NCI-H1417 treated with DMSO at 0.1 percent for 48 hours (cell line): ENCODE results near the gene PCDHGA7.
"Not testable (repeated sequence)": the region's sequence is repeated elsewhere in the genome, so short reads cannot be mapped to it uniquely, and the experiment has no call there.

ENCODE experiments used
- DNase-seq: peaks from one replicate; lab custom pipeline; 2025; lab: John Stamatoyannopoulos, UW

The PCDHGA7 gene

DNA sequence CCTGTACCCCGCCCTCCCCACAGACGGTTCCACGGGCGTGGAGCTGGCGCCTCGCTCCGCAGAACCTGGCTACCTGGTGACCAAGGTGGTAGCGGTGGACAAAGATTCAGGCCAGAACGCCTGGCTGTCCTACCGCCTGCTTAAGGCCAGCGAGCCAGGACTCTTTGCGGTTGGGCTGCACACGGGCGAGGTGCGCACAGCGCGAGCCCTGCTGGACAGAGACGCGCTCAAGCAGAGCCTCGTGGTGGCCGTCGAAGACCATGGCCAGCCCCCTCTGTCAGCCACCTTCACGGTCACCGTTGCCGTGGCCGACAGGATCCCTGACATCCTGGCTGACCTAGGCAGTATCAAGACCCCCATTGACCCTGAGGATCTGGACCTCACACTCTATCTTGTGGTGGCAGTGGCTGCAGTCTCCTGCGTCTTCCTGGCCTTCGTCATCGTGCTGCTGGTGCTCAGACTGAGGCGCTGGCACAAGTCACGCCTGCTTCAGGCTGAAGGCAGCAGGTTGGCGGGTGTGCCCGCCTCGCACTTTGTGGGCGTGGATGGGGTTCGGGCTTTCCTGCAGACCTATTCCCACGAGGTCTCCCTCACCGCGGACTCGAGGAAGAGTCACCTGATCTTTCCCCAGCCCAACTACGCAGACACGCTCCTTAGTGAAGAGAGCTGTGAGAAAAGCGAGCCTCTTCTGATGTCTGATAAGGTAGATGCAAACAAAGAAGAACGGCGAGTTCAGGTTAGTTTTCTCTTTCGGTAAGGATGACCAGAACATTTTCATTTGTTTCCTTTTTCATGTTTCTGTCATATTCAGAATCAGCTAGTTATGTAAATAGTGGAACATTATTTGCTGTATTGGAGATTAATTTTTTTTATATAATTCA, 16.3 kb upstream of the PCDHGA7 start:
- DNase-seq = no peak

DNA sequence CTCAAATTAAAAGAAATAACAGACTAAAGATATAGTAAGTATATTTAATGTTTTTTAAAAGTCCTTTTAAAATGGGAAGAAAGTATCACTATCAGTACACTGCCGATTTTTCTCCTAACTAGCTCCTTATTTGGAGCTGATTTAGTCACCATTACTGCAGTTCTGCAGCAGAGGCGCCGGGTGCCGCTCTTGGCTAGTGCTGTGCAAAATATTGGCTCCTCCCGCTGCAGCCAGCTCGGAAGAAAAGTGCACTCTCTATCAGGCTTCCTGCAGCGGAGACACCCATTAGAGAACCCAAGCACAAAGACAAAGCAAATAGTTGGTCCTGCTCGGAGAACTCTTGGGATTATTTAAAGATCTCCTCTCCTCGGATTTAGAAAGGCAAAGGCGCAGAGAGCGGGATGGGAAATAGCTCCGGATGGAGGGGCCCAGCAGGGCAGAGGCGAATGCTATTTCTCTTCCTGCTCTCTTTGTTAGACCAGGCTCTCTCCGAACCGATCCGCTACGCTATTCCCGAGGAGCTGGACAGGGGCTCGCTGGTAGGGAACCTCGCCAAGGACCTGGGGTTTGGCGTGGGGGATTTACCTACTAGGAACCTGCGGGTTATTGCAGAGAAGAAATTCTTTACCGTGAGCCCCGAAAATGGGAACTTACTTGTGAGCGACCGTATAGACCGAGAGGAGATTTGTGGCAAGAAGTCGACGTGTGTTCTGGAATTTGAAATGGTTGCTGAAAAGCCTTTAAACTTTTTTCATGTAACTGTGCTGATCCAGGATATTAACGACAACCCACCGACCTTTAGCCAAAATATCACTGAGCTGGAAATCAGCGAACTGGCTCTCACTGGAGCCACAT, 12.3 kb upstream of the PCDHGA7 start, which contains the start of gene PCDHGB3:
PCDHGB3 (plus strand) TSS at position 249 of the 855 bp plus-strand sequence; CDS start at position 402, 153 bp downstream.
- no peak for DNase-seq

DNA sequence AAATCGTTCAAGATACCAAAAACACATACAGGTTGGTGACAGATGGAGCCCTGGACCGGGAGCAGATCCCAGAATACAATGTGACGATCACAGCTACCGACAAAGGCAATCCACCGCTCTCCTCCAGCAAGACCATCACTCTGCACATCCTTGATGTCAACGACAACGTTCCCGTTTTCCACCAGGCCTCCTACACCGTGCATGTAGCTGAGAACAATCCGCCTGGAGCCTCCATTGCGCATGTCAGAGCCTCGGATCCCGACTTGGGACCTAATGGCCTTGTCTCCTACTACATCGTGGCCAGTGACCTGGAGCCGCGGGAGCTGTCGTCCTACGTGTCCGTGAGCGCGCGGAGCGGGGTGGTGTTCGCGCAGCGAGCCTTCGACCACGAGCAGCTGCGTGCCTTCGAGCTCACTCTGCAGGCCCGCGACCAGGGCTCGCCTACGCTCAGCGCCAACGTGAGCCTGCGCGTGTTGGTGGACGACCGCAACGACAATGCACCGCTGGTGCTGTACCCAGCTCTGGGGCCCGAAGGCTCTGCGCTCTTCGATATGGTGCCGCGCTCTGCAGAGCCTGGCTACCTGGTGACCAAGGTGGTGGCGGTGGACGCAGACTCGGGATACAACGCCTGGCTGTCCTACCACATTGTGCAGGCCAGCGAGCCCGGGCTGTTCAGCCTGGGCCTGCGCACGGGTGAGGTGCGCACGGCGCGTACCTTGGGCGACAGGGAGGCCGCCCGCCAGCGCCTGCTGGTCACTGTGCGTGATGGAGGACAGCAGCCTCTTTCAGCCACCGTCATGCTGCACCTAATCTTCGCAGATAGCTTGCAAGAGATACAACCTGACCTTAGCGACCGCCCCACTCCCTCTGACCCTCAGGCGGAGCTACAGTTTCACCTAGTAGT, 10.7 kb upstream of the PCDHGA7 start:
- no peak for DNase-seq

DNA sequence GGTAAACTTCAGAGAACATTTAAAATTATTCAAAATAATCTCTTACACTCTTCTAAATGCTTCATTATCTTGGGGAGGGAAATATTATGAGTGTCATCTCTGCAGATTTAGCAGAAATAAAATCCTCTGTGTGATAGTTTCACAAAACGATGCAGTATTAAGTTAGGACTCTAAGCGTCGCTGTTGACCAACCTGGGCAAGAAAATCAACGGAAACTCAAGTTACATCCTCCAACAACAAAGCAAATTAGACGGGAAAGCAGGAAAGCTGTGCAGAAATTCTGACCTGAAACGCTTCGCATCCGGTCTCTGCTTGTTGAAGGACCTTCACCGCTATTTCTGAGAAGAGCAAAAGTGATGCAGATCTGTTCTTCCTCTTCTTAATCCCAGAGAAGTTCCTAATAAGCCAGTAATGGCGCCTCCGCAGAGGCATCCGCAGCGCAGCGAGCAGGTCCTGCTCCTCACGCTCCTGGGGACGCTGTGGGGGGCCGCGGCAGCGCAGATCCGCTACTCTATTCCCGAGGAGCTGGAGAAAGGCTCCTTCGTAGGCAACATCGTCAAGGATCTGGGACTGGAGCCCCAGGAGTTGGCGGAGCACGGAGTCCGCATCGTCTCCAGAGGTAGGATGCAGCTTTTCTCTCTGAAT, 8.7 kb upstream of the PCDHGA7 start, which contains the start of gene PCDHGA6:
PCDHGA6 (plus strand) TSS at position 219 of the 645 bp plus-strand sequence; CDS start at position 412, 193 bp downstream.
- no peak for DNase-seq

DNA sequence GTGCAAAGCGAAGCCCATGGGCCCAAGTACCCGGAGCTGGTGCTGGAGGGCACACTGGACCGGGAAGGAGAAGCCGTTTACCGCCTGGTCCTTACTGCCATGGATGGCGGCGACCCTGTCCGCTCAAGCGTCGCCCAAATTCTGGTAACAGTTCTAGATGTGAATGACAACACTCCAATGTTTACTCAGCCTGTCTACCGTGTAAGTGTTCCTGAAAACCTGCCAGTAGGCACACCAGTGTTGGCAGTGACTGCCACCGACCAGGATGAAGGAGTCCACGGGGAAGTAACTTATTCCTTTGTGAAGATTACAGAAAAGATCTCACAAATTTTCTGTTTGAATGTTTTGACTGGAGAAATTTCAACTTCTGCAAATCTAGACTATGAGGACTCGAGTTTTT, 7.9 kb upstream of the PCDHGA7 start:
- no peak for DNase-seq

DNA sequence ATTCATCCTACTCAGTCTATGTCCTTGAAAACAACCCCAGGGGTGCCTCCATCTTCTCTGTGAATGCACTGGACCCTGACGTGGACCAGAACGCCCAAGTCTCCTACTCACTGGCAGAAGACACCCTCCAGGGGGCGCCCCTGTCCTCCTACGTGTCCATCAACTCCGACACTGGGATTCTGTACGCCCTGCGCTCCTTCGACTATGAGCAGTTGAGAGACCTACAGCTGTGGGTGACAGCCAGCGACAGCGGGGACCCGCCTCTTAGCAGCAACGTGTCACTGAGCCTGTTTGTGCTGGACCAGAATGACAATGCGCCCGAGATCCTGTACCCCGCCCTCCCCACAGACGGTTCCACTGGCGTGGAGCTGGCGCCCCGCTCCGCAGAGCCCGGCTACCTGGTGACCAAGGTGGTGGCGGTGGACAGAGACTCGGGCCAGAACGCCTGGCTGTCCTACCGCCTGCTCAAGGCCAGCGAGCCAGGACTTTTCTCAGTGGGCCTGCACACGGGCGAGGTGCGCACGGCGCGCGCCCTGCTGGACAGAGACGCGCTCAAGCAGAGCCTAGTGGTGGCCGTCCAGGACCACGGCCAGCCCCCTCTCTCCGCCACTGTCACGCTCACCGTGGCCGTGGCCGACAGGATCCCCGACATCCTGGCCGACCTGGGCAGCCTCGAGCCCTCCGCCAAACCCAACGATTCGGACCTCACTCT, 6.9 kb upstream of the PCDHGA7 start:
- DNase-seq = not testable (repeated sequence)

DNA sequence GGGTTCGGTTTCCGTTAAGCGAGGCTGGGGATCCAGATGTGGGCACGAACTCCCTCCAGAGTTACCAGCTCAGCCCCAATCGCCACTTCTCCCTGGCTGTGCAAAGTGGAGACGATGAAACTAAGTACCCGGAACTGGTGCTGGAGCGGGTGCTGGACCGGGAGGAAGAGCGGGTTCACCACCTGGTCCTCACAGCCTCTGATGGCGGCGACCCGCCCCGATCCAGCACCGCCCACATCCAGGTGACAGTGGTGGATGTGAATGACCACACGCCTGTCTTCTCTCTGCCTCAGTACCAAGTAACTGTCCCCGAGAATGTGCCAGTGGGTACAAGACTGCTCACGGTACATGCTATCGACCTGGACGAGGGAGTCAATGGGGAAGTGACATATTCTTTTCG, 803 bp downstream of the PCDHGA7 start:
- no peak for DNase-seq

DNA sequence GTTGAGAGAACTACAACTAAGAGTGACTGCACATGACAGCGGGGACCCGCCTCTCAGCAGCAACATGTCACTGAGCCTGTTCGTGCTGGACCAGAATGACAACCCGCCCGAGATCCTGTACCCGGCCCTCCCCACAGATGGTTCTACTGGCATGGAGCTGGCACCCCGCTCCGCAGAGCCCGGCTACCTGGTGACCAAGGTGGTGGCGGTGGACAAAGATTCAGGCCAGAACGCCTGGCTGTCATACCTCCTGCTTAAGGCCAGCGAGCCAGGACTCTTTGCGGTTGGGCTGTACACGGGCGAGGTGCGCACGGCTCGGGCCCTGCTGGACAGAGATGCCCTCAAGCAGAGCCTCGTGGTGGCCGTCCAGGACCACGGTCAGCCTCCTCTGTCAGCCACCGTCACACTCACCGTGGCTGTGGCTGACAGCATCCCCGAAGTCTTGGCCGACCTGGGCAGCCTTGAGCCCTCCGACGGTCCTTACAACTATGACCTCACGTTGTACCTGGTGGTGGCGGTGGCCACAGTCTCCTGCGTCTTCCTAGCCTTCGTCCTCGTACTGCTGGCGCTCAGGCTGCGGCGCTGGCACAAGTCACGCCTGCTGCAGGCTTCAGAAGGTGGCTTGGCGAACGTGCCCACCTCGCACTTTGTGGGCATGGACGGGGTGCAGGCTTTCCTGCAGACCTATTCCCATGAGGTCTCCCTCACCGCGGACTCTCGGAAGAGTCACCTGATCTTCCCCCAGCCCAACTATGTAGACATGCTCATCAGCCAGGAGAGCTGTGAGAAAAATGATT, 2.1 kb downstream of the PCDHGA7 start:
- DNase-seq = no peak

DNA sequence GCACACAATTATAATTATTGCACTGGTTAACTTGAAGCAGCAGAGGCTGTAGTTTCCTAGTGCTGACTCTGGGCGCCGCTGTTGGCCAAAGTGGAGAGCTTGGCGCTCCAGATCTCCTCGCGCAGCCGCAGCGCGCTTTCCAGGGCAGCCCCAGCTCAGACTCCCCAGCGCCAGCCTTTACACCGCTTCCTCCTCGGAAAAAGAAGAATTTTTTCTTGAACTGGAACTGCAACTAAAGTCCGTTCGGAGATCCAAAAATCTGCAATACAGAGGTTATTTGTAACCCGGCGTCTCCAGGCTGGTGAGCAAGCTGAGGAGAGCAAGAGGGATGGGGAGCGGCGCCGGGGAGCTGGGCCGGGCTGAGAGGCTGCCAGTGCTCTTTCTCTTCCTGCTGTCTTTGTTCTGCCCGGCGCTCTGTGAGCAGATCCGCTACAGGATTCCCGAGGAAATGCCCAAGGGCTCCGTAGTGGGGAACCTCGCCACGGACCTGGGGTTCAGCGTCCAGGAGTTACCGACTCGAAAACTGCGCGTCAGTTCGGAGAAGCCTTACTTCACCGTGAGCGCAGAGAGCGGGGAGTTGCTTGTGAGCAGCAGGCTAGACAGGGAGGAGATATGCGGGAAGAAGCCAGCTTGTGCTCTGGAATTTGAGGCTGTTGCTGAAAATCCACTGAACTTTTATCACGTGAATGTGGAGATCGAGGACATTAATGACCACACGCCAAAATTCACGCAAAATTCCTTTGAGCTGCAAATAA, 5.2 kb downstream of the PCDHGA7 start, which contains the start of gene PCDHGB4:
PCDHGB4 (plus strand) TSS at position 142 of the 755 bp plus-strand sequence; CDS start at position 329, 187 bp downstream.
- not testable (repeated sequence) for DNase-seq

DNA sequence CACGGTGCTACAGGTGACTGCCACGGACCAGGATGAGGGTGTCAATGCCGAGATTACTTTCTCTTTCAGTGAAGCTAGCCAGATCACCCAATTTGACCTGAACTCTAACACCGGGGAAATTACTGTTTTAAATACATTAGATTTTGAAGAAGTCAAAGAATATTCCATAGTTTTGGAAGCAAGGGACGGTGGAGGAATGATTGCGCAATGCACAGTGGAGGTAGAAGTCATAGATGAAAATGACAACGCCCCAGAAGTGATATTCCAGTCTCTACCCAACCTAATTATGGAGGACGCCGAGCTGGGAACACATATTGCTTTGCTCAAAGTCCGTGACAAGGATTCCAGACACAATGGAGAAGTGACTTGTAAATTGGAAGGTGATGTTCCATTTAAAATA, 6.1 kb downstream of the PCDHGA7 start:
- DNase-seq = no peak

DNA sequence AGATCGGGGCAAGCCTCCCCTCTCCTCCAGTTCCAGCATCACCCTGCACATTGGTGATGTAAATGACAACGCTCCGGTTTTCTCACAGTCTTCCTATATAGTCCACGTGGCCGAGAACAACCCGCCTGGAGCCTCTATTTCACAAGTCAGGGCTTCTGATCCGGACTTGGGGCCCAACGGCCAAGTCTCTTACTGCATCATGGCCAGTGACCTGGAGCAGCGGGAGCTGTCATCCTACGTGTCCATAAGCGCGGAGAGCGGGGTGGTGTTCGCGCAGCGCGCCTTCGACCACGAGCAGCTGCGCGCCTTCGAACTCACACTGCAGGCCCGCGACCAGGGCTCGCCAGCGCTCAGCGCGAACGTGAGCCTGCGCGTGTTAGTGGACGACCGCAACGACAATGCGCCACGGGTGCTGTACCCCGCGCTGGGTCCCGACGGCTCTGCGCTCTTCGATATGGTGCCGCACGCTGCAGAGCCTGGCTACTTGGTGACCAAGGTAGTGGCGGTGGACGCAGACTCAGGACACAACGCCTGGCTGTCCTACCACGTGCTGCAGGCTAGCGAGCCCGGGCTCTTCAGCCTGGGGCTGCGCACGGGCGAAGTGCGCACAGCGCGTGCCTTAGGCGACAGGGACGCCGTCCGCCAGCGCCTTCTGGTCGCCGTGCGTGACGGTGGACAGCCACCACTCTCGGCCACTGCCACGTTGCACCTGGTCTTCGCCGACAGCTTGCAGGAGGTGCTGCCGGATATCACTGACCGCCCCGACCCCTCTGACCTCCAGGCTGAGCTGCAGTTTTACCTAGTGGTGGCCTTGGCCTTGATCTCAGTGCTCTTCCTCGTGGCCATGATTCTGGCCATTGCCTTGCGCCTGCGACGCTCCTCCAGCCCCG, 6.9 kb downstream of the PCDHGA7 start:
- no peak for DNase-seq

DNA sequence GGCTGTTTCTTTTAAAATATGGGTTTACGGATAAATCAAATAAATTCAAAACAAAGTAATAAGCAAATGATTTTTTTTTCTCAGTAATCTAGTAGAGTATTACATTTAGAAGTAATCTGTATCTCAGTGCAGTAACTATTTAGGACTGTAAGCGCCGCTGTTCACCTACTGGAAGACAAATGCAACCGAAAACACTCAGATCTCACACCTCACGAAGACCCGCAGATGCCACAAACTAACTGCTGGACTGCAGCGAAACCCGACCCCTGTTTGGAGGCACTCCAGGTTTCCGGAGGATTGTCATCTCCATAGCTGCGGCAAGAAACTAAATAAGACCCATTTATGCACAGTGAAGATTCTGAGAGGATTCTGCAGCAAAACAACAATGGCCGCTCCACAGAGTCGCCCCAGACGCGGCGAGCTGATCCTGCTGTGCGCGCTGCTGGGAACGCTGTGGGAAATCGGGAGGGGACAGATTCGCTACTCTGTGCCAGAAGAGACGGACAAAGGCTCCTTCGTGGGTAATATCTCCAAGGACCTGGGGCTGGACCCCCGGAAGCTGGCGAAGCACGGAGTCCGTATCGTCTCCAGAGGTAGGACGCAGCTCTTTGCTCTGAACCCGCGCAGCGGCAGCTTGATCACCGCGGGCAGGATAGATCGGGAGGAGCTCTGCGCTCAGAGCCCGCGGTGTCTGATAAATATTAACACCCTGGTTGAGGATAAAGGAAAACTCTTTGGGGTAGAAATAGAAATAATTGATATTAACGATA, 10.1 kb downstream of the PCDHGA7 start, which contains the start of gene PCDHGA8:
PCDHGA8 (plus strand) TSS at position 205 of the 770 bp plus-strand sequence; CDS start at position 386, 181 bp downstream.
- DNase-seq = no peak

DNA sequence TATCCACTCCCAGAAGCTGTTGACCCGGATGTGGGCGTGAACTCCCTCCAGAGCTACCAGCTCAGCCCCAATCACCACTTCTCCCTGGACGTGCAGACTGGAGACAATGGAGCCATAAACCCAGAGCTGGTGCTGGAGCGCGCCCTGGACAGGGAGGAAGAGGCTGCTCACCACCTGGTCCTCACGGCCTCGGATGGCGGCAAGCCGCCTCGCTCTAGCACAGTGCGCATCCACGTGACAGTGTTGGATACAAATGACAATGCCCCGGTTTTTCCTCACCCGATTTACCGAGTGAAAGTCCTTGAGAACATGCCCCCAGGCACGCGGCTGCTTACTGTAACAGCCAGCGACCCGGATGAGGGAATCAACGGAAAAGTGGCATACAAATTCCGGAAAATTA, 10.7 kb downstream of the PCDHGA7 start:
- no peak for DNase-seq

DNA sequence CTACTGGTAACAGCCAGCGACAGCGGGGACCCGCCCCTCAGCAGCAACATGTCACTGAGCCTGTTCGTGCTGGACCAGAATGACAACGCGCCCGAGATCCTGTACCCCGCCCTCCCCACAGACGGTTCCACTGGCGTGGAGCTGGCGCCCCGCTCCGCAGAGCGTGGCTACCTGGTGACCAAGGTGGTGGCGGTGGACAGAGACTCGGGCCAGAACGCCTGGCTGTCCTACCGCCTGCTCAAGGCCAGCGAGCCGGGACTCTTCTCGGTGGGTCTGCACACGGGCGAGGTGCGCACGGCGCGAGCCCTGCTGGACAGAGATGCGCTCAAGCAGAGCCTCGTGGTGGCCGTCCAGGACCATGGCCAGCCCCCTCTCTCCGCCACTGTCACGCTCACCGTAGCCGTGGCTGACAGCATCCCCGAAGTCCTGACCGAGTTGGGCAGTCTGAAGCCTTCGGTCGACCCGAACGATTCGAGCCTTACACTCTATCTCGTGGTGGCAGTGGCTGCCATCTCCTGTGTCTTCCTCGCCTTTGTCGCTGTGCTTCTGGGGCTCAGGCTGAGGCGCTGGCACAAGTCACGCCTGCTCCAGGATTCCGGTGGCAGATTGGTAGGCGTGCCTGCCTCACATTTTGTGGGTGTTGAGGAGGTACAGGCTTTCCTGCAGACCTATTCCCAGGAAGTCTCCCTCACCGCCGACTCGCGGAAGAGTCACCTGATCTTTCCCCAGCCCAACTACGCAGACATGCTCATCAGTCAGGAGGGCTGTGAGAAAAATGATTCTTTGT, 12.1 kb downstream of the PCDHGA7 start:
- not testable (repeated sequence) for DNase-seq

DNA sequence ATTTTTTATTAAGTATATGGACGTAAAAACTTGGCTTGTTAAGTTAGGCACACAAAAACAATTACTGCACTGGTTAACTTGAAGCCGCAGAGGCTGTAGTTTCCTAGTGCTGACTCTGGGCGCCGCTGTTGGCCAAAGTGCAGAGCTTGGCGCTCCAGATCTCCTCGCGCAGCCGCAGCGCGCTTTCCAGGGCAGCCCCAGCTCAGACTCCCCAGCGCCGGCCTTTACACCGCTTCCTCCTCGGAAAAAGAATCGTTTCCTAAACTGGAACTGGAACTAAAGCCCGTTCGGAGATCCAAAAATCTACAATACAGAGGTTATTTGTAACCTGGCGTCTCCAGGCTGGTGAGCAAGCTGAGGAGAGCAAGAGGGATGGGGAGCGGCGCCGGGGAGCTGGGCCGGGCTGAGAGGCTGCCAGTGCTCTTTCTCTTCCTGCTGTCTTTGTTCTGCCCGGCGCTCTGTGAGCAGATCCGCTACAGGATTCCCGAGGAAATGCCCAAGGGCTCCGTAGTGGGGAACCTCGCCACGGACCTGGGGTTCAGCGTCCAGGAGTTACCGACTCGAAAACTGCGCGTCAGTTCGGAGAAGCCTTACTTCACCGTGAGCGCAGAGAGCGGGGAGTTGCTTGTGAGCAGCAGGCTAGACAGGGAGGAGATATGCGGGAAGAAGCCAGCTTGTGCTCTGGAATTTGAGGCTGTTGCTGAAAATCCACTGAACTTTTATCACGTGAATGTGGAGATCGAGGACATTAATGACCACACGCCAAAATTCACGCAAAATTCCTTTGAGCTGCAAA, 15.4 kb downstream of the PCDHGA7 start, which contains the start of gene PCDHGB5:
PCDHGB5 (plus strand) TSS at position 192 of the 796 bp plus-strand sequence; CDS start at position 373, 181 bp downstream.
- not testable (repeated sequence) for DNase-seq
